ENCODE data around the gene PRSS57.
A peak's percentile ranks its signal among the peaks of the same experiment; 100 is the strongest.

PRSS57 gene

DNA sequence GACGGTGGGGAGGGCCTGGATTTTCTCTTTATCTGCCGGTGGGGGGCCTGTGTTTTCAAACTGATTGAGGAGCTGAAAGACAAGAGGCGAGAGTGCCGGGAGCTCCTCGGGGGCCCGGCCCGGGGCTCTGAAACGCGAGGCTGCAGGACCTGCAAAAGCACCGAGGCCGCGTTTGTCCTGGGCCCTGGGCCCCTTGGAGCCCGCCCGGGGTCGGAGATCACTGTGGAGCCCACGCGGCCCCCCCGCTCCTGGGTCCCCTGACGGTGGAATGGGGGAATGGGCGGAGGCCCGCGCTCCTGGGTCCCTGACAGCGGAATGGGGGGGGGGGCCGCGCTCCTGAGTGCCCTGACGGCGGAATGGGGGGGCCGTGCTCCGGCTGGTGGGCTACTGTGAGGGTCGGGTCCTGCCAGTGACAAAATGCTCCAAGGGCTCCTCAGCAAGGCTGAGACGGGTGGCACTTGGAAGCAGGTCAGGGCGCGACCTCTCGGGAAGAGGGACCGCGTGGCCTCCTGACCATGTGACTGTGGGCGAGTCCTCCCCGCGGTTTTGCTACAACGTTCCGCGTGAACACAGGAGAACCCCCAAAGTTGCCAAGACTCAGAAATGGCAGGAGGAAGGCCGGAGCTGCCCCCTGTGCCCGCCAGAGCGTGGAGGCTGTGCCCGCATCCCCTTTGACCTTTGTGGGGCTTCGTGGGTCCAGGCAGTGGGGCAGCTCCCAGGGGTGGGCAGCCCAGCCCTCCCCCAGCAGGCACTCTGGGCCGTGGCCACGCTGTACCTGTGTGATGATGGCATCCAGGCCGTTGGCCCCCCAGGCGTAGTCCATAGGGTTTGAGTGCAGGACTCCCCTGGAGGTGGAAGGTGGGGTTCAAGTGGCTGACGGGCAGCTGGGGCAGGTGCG, 46.1 kb downstream of the PRSS57 start:
- DNase-seq = no peak

DNA sequence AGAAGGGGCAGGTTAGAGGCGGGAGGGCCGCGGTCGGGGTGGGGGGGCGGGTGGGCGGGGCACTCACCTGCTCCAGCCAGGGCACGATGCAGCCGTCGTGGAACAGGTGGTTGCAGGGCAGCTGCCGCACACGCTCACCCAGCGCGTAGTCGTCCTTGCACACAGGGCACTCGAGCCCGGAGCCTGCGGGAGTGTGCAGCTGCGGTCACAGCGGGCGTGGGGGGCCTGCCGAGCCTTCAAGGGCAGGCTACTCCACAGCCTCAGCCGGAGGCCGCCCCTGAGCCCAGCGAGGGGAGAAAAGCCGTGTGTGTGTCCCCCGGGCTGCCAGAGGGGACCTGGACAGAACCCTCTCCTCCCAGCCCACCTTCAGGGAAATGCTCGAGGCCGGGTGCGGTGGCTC, 46.9 kb downstream of the PRSS57 start:
- DNase-seq = no peak

DNA sequence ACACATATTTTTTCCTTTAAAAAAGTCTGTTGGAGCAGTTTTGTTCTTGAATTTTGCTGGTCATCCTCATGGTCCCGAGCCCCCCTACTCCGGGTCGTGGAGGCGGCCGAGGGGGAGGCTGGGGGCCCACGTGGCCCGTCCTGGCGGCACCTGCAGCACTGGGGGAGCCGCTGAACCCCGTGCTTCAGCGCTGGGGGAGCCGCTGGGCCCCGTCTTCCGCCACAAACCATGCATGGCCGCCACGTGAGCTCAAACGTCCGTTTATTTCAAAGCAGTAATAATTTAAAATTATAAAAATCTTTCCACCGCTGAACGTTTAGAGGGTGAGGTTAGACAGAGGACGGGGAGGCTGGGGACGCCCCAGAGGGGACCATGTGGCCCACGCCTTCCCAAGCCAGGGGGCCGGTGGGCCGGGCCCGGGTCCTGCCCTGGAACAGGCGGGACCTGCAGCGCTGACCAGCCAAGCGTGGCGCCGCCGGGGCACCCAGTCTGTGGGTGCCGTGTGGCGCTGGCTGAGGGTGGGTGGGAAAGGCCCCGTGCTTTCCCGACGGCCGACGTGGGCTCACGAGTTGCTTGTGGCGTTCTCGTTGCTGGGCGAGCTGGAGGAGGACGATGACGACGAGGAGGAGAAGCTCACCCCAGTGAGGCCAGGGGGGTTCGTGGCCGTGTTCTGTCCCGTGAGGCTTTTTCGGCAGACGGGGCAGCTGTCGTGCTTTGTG, 47.5 kb downstream of the PRSS57 start:
- no peak for DNase-seq

DNA sequence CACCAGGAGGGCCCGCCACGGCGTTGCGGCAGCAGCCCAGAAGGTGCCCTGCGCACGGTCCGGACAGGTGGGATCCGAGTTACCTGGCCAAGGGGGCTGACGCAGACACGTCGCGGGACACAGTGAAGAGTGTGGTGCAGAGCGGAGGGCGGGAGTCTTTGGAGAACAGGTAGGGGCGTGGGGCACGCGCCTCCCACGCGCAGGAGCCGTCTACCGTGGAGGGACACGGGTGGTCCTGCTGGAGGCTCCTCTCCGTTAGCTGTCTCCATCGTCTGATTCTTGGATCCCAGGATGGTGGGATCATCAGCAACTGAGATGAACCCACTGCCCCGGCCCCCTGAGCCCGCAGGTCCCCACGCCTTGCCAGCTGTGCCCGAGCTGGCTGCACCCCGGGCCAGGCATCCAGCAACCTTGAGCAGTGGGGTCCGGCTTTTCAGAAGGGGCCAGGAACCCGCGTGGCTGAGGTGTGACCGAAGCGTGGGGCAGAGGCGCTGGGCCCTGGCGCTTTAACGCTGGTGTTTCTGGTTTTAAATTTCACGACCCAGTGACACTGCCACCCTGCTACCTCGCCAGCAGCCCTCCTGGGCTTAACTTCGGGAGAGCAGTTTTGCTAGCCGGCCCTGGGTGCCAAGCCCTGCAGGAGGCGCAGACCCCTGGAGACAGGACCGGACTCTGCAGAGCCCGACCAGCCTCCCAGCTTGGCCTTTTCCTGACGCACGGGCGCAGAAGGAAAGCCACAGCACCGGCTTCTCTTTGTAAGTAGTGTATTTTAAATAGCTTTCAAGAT, 48.3 kb downstream of the PRSS57 start:
- DNase-seq = no peak

DNA sequence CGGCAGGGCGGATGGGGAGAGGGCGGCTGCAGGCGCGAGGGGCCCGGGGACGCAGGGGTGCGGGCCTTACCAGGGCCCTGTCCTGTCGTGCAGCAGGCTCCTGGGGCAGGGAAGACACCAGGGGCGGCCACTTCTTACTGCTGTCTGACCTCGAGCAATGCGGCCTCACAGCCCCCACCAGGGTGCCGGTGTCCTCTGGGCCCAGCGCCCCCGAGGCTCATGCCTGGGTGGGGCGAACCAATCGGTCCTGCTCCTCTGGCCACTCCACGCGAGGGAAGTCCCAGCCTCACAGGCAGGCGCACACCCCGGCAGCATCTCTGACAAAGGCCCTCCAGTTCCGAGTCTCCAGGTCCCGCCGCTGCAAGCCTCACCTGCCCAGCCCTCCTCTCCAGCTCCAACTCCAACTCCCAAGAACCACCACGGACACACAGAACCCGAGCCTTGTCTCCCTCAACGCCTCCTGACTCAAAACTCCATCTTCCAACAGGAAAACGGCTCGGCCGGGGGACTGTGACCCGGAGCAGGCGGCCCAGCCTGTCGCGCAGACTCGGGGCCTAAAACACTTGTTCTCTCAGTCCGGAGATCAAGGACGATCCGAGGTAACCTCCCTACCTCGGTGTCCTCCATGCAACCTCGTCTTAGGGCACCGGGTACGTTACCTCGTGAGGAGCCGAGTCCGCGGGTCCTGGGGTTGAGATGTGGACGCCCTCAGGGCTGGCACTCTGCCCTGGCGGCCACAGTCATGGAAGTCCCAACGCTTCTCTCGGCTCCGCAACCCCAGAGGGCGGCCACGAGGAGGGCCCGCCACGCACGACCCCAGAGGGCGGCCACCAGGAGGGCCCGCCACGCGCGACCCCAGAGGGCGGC, 49.1 kb downstream of the PRSS57 start:
- DNase-seq = no peak

DNA sequence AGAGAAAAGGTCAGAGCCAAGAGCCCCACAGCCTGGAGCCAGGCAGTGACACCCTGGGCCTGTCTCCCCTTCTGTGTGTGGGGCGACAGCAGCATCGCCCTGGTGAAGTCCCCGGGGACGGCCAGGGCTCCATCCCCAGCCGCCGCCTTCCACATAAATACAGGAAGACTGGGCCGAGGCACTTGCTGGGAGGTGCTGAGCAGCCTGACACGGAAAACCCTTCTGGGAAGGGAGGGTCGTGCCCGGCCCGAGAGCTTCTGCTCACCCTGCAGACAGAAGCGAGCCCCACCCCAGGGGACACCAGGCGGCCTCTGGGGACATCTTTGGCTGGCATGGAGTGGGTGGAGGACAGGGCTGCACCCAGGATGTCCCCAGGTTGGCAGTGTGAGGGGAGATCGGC, 50.5 kb downstream of the PRSS57 start:
- no peak for DNase-seq

DNA sequence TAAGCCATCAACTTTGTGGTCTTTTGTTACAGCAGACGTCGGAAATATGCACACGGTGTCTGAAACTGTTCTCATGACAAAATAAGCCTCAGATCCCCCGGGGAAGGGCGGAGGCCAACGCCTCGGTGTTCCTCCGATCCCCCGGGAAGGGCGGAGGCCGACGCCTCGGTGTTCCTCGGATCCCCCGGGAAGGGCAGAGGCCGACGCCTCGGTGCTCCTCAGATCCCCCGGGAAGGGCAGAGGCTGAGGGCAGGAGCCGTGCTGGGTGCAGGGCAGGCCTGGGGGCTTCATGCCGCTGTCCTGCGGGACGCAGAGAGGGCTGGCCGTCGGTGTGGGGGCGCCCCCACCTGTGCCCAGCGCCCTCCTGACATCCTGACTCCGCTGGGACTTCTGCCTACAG, 50.9 kb downstream of the PRSS57 start:
- DNase-seq = no peak

DNA sequence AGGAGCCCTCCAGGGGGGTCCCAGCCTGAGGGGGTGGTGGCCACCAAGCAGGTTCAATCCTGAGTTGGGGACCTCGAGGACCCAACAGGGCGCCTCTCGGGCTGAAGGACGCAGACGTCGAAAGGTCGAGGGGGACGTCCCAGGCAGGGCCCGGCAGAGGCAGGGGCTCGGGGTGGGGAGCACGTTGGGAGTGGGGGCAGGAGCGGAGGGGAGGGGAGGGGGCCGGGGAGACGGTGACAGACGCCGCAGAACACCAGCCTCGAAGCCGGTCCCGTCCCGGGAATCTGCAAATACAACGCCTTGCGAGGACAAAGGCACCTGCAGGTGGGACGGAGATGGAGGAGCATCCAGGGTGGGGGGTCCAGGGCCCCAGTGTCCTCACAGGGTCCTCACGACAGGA, 51.5 kb downstream of the PRSS57 start:
- DNase-seq = no peak

DNA sequence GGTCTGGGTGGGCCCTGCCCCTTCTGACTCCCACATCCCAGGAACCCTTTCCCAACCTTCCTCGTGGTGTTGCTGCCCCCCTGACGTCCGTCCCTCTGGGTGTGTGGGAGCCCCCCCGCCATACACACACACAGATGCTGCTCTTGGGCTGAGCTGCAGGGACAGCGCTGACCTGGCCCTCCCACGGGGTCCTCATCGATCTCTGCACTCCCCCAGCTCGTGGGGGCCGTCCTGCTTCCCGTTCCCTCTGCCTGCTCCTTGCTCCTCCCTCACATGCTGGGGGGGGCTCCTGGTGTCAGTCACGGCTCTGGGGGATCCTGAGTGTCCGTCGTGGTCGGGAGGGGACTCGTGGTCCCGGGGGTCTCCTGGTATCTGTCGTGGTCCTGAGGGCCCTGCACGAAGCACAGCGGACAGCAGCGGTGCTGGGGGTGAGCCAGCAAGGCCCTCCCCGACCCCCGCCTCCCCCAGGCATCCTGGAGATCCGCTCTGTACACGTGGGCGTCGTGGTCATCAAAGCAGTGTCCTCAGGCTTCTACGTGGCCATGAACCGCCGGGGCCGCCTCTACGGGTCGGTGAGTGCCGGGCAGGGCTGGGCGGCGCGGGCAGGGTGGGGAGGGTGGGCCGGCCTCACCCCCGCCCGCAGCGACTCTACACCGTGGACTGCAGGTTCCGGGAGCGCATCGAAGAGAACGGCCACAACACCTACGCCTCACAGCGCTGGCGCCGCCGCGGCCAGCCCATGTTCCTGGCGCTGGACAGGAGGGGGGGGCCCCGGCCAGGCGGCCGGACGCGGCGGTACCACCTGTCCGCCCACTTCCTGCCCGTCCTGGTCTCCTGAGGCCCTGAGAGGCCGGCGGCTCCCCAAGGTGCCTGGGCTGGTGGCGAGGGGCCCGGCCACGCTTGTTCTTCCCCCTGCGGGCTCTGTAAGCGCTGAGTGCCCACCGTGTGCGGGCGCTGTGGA, 52.2 kb downstream of the PRSS57 start:
- DNase-seq = no peak

DNA sequence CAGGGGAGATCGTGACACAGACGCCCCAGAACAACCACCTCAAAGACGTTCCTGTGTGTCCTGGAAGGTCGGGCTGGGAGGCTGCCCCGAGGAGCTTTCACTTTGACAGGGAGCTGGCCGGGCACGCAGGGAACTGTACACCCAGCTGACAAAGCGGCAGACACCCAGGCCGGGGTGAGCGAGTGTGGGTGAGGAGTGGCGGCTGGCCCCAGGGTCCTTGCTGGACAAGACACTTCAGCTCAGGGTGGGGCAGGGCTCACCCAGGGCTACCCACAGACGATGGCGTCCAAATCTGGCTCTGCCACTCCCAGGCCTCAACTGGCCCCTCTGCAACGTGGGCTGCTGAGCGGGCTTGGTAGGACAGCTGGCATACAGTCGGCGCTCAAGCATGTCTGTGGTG, 53.5 kb downstream of the PRSS57 start:
- DNase-seq = no peak

DNA sequence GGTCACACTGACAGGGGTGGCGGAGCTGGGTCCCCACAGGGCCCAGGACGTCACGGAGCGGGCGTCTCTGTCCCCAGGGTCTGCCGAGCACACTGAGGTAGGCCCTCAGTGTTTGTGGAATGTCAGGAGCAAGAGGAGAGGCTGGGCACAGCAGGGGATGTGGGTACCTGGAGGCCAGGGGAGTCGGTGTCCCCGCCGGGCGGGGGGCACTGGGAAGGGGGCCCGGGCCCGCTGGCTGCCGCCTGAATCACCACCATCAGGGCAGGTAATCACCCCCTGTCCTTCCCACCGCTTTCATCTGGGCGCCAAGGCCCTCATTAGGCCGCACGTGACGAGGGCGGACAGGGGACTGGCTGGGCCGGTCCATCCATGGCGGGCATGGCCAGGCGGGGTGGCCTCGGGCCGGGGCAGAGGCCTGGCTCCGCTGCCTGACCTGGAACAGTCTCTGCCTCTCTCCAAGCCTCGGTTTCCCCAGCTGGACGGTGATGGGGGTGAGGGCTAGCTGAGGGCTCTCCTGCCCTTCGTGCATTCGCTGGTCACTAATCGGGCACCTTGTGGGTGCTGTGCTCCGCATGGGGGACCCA, 54.6 kb downstream of the PRSS57 start:
- no peak for DNase-seq

DNA sequence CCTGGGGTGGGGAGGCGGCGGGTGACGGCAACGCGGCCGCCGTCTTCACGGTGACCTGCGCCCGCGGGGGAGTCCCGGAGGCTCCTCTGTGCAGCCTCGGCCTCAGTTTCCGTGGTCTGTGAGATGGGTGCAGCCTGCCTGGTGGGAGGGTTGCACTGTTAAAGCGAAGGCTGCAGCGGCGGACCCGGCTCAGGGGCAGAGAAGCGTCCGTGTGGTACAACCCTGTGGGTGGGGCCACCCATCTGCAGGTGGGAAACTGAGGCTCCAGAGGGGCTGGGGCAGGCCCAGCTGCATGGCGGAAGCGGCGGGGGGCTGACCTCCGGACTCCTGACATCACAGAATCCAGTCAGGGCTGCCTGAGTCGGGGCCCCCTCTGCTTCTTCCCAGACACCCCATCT, 55.1 kb downstream of the PRSS57 start:
- no peak for DNase-seq

DNA sequence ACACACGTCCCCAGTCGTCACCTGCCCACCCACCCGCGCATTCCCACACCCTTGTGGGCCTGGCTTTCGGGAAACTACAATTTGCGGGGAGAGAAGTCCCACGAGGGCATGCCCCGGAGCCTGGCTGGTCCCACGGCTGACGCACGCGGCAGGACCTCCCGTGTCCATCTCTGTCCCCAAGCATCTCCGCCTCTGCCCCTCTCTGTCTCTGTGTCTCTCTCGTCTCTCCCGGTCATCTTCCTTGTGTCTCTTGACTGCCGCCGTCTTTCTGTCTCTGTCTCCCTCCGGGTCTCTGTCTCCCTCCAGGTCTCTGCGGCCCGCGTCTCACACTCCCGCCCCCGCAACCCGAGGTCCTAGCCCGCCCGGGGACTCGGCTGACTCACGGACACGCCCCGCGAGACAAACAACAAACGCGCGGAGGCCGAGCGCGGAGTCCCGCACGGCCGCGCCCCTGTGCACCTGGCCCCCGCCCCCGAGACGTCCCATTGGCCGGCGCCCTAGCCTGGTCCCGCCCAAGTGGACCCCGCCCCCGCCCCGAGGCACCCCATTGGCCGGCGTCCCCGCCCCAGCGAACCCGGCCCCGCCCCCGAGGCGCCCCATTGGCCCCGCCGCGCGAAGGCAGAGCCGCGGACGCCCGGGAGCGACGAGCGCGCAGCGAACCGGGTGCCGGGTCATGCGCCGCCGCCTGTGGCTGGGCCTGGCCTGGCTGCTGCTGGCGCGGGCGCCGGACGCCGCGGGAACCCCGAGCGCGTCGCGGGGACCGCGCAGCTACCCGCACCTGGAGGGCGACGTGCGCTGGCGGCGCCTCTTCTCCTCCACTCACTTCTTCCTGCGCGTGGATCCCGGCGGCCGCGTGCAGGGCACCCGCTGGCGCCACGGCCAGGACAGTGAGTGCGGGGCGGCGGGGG, 55.7 kb downstream of the PRSS57 start, which contains the start of gene FGF22:
TSS of gene FGF22 (plus strand) at position 627 of the 908 bp plus-strand sequence. CDS start at position 674, 47 bp downstream.
- peak; percentile 73 for DNase-seq

DNA sequence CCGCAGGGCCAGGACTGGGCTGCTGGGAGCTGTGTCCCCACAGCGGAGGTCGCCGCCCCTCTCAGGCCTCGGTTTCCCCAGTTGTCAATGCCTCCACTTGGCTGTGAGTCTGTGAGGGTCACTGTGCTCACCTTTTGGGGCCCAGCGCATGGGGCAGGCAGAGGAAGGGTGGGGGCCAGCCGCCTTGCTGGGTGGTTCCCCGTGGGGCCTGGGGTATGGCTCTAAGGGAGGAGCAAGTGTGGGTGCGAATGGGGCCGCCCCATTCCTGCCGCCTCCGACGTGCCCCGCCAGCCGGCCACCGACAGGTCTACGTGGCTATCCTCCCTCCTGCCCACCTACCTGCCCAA, 56.4 kb downstream of the PRSS57 start:
- no peak for DNase-seq
